ENCODE measurements around the gene PCDHGA7. TPM values are rescaled to one million over a fixed set of nuclear protein-coding genes. Genes with fewer than 3 reads are reported as not detected.
"Not testable (repeated sequence)": the region's sequence is repeated elsewhere in the genome, so short reads cannot be mapped to it uniquely, and the experiment has no call there.

The PCDHGA7 gene
- polyA plus RNA-seq, 1 donor (not counting 4 experiments of a cell fraction or from before 2014, with no cell fraction given): 0.13 TPM

- H3K9me1 ChIP-seq (ENCODE audit: control insufficient read depth, extremely low read depth, insufficient read depth, low read length); H3K79me2 ChIP-seq (ENCODE audit: control insufficient read depth, insufficient read depth, low read length); H3K9ac ChIP-seq (ENCODE audit: control insufficient read depth, extremely low read depth, insufficient read depth, low read length); H3K27ac ChIP-seq (ENCODE audit: control insufficient read depth, insufficient read depth, low read length); dilution Hi-C loops (cut with MboI; ENCODE audit: extremely low pct_ligation_motif_present, low sequenced_read_pairs); H3K4me2 ChIP-seq (ENCODE audit: control insufficient read depth, extremely low read depth, insufficient read depth, low read depth, low read length); H3K4me3 ChIP-seq (ENCODE audit: control insufficient read depth in 2 of 3, extremely low read depth in 1 of 3, insufficient read depth in 2 of 3, low read depth in 1 of 3, low read length in 3 of 3); H4K20me1 ChIP-seq (ENCODE audit: control insufficient read depth, extremely low read depth, insufficient read depth, low read length); H3K4me1 ChIP-seq (ENCODE audit: control insufficient read depth, extremely low read depth, insufficient read depth, low read length); H2AFZ ChIP-seq (ENCODE audit: control insufficient read depth, low read length); H3K36me3 ChIP-seq (ENCODE audit: control insufficient read depth in 2 of 2, extremely low read depth in 1 of 2, insufficient read depth in 2 of 2, low read length in 2 of 2); FAIRE-seq; DNase-seq (ENCODE audit: low read depth, low spot score): not testable (repeated sequence)
- peaks cover 21% of the 10 kb centered on the region for H3K27me3 ChIP-seq (ENCODE audit: control insufficient read depth, extremely low read depth, insufficient read depth, low read length)
- peaks cover 21% of the 10 kb centered on the region for H3K9me3 ChIP-seq (ENCODE audit: control insufficient read depth, low read depth, low read length)
Measured at GRCh38 chr5:141415275-141415618, 32.7 kb downstream of the PCDHGA7 start.

DNA sequence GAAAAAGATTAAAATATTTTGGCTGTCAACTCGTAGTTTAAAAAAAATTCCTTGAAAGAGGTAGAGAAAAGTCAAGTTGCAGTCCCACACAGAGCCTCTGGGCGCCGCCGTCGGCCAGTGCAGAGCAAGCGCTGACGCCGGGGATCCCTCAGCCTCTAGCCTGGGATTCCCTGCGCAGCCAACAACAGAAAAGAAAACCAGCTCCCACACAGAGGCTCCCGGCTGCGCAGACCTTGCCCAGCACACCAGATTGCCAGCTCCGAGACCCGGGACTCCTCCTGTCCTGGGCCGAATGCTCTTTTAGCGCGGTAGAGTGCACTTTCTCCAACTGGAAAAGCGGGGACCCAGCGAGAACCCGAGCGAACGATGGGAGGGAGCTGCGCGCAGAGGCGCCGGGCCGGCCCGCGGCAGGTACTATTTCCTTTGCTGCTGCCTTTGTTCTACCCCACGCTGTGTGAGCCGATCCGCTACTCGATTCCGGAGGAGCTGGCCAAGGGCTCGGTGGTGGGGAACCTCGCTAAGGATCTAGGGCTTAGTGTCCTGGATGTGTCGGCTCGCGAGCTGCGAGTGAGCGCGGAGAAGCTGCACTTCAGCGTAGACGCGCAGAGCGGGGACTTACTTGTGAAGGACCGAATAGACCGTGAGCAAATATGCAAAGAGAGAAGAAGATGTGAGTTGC is 35.1 kb downstream of the PCDHGA7 start, which contains the start of gene PCDHGB7:
Gene PCDHGB7, plus strand, starts transcription at position 184 of the 679 bp plus-strand sequence. Its CDS starts 183 bp downstream, at position 367.
- dilution Hi-C loops (cut with MboI; ENCODE audit: extremely low pct_ligation_motif_present, low sequenced_read_pairs); H3K36me3 ChIP-seq (ENCODE audit: control insufficient read depth in 2 of 2, extremely low read depth in 1 of 2, insufficient read depth in 2 of 2, low read length in 2 of 2); DNase-seq (ENCODE audit: low read depth, low spot score); H4K20me1 ChIP-seq (ENCODE audit: control insufficient read depth, extremely low read depth, insufficient read depth, low read length); H3K27ac ChIP-seq (ENCODE audit: control insufficient read depth, insufficient read depth, low read length); H3K79me2 ChIP-seq (ENCODE audit: control insufficient read depth, insufficient read depth, low read length); H3K9me1 ChIP-seq (ENCODE audit: control insufficient read depth, extremely low read depth, insufficient read depth, low read length); H3K4me1 ChIP-seq (ENCODE audit: control insufficient read depth, extremely low read depth, insufficient read depth, low read length); FAIRE-seq: not testable (repeated sequence)
- peak within 1 kb of the TSS; percentile 16 for H3K9ac ChIP-seq (ENCODE audit: control insufficient read depth, extremely low read depth, insufficient read depth, low read length)
- peak within 1 kb of the TSS; percentile 61 for H2AFZ ChIP-seq (ENCODE audit: control insufficient read depth, low read length)
- H3K4me2 ChIP-seq (ENCODE audit: control insufficient read depth, extremely low read depth, insufficient read depth, low read depth, low read length): peak within 1 kb of the TSS; percentile 44
- peak within 1 kb of the TSS; percentile 36 to 46 (median 43) for H3K4me3 ChIP-seq (ENCODE audit: control insufficient read depth in 2 of 3, extremely low read depth in 1 of 3, insufficient read depth in 2 of 3, low read depth in 1 of 3, low read length in 3 of 3)
- peaks cover 24% of the 10 kb centered on the region for H3K9me3 ChIP-seq (ENCODE audit: control insufficient read depth, low read depth, low read length)
- H3K27me3 ChIP-seq (ENCODE audit: control insufficient read depth, extremely low read depth, insufficient read depth, low read length): peaks cover 34% of the 10 kb centered on the region
- TF ChIP-seq, protein P1, sequence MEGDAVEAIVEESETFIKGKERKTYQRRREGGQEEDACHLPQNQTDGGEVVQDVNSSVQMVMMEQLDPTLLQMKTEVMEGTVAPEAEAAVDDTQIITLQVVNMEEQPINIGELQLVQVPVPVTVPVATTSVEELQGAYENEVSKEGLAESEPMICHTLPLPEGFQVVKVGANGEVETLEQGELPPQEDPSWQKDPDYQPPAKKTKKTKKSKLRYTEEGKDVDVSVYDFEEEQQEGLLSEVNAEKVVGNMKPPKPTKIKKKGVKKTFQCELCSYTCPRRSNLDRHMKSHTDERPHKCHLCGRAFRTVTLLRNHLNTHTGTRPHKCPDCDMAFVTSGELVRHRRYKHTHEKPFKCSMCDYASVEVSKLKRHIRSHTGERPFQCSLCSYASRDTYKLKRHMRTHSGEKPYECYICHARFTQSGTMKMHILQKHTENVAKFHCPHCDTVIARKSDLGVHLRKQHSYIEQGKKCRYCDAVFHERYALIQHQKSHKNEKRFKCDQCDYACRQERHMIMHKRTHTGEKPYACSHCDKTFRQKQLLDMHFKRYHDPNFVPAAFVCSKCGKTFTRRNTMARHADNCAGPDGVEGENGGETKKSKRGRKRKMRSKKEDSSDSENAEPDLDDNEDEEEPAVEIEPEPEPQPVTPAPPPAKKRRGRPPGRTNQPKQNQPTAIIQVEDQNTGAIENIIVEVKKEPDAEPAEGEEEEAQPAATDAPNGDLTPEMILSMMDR (optimal IDR thresholded peaks at IDR 0.05 in 1 of 3, IDR thresholded peaks at IDR 0.05 in 1 of 3, conservative IDR thresholded peaks at IDR 0.05 in 1 of 3; ENCODE audit: extremely low read depth in 1 of 3, insufficient read depth in 2 of 3, low read length in 3 of 3): peak; percentile 55 to 78 (median 66)

Data from keratinocyte (primary cell).